H9 (cell line): ENCODE data around the gene FGF12. TPM values are rescaled to one million over a fixed set of nuclear protein-coding genes. Genes with fewer than 3 reads are reported as not detected.

Experiments
- DNase-seq: peaks from one replicate; pipeline ENCODE4 v3.0.0-alpha.2; 2017
- H2AFZ ChIP-seq: one replicate; pipeline ENCODE4 v1.6.1; 2013; ENCODE audit warnings: mild to moderate bottlenecking, low read length, control low read depth, moderate library complexity
- H2AK5ac ChIP-seq: 2 replicates; pipeline ENCODE4 v1.6.1; 2013; ENCODE audit warnings: low read length, control low read depth, mixed read lengths; ENCODE audit not compliant: insufficient read length
- H2BK120ac ChIP-seq: one replicate; pipeline ENCODE4 v1.6.1; 2013; ENCODE audit warnings: low read depth, mild to moderate bottlenecking, low read length, control low read depth, inconsistent platforms; ENCODE audit not compliant: poor library complexity, severe bottlenecking
- H2BK12ac ChIP-seq: 2 replicates; pipeline ENCODE4 v1.6.1; 2013; ENCODE audit warnings: low read length, control low read depth, mixed read lengths, low read depth; ENCODE audit not compliant: insufficient read length
- H2BK15ac ChIP-seq: 2 replicates; pipeline ENCODE4 v1.6.1; 2013; ENCODE audit warnings: low read depth, low read length, control low read depth
- H2BK20ac ChIP-seq: one replicate; pipeline ENCODE4 v1.6.1; 2013; ENCODE audit warnings: low read depth, mild to moderate bottlenecking, low read length, control low read depth, inconsistent platforms; ENCODE audit not compliant: poor library complexity, severe bottlenecking
- H2BK5ac ChIP-seq: 2 replicates; pipeline ENCODE4 v1.6.1; 2013; ENCODE audit warnings: low read length, control low read depth, mixed read lengths; ENCODE audit not compliant: insufficient read length
- H3K14ac ChIP-seq: 2 replicates; pipeline ENCODE4 v1.6.1; 2013; ENCODE audit warnings: low read length, control low read depth; ENCODE audit not compliant: insufficient read depth
- H3K18ac ChIP-seq: 2 replicates; pipeline ENCODE4 v1.6.1; 2013; ENCODE audit warnings: low read depth, mild to moderate bottlenecking, mixed read lengths, low read length, control low read depth; ENCODE audit not compliant: insufficient read length
- H3K23ac ChIP-seq: 2 replicates; pipeline ENCODE4 v1.6.1; 2013; ENCODE audit warnings: low read length, control low read depth, mixed read lengths, low read depth; ENCODE audit not compliant: insufficient read length
- H3K23me2 ChIP-seq: 2 replicates; pipeline ENCODE4 v1.6.1; 2013; ENCODE audit warnings: low read depth, mild to moderate bottlenecking, mixed read lengths, low read length, control low read depth; ENCODE audit not compliant: insufficient read length, poor library complexity, severe bottlenecking
- H3K27ac ChIP-seq: 2 replicates; pipeline ENCODE4 v1.5.1; 2013; ENCODE audit warnings: low read length, control low read depth, mixed read lengths, low read depth; ENCODE audit not compliant: insufficient read length
- H3K27me3 ChIP-seq: 2 replicates; pipeline ENCODE4 v1.6.1; 2013; ENCODE audit warnings: low read length, control low read depth, inconsistent platforms; ENCODE audit not compliant: insufficient read depth
- H3K4ac ChIP-seq: 2 replicates; pipeline ENCODE4 v1.6.1; 2013; ENCODE audit warnings: low read depth, mild to moderate bottlenecking, control low read depth, inconsistent platforms, low read length, moderate library complexity
- H3K4me1 ChIP-seq: 2 replicates; pipeline ENCODE4 v1.6.1; 2013; ENCODE audit warnings: low read length, control low read depth, inconsistent platforms; ENCODE audit not compliant: insufficient read depth
- H3K4me2 ChIP-seq: 2 replicates; pipeline ENCODE4 v1.6.1; 2013; ENCODE audit warnings: low read length, control low read depth, mixed read lengths; ENCODE audit not compliant: insufficient read length, insufficient read depth
- H3K56ac ChIP-seq: 2 replicates; pipeline ENCODE4 v1.6.1; 2013; ENCODE audit warnings: low read depth, mild to moderate bottlenecking, mixed read lengths, low read length, control low read depth; ENCODE audit not compliant: insufficient read length
- H3K79me1 ChIP-seq: 2 replicates; pipeline ENCODE4 v1.6.1; 2013; ENCODE audit warnings: low read depth, mild to moderate bottlenecking, moderate library complexity, low read length, control low read depth, inconsistent platforms; ENCODE audit not compliant: insufficient read depth, poor library complexity, severe bottlenecking
- H3K79me2 ChIP-seq: 2 replicates; pipeline ENCODE4 v1.6.1; 2013; ENCODE audit warnings: low read length, control low read depth, inconsistent platforms; ENCODE audit not compliant: insufficient read depth
- H3K9ac ChIP-seq: 2 replicates; pipeline ENCODE4 v1.6.1; 2013; ENCODE audit warnings: low read length, control low read depth, mixed read lengths; ENCODE audit not compliant: insufficient read length; ENCODE audit errors: extremely low read depth
- H3K9me3 ChIP-seq: one replicate; pipeline ENCODE4 v1.6.1; 2013; ENCODE audit warnings: low read depth, low read length, inconsistent platforms; ENCODE audit not compliant: control insufficient read depth
- H3T11ph ChIP-seq: one replicate; pipeline ENCODE4 v1.6.1; 2013; ENCODE audit warnings: mild to moderate bottlenecking, low read length, control low read depth, inconsistent platforms
- H4K20me1 ChIP-seq: one replicate; pipeline ENCODE4 v1.6.1; 2013; ENCODE audit not compliant: control insufficient read depth, insufficient read length, insufficient read depth
- H4K5ac ChIP-seq: 2 replicates; pipeline ENCODE4 v1.6.1; 2013; ENCODE audit warnings: low read depth, mild to moderate bottlenecking, mixed read lengths, low read length, control low read depth; ENCODE audit not compliant: insufficient read length
- H4K8ac ChIP-seq: replicated peaks from 2 replicates; pipeline ENCODE4 v1.6.1; 2013; ENCODE audit warnings: low read length, control low read depth, mixed read lengths, low read depth; ENCODE audit not compliant: insufficient read length
- H4K91ac ChIP-seq: 2 replicates; pipeline ENCODE4 v1.6.1; 2013; ENCODE audit warnings: low read depth, mild to moderate bottlenecking, moderate library complexity, mixed read lengths, low read length, control low read depth; ENCODE audit not compliant: insufficient read length
- H3K27ac Mint-ChIP-seq, 3 experiments: 2 replicates in 2 of 3; 3 replicates in 1 of 3; pipeline ENCODE4 v1.8.0; 2020 to 2021; ENCODE audit warnings: mixed read lengths in 3 of 3, mild to moderate bottlenecking in 1 of 3, moderate library complexity in 1 of 3
- H3K27me3 Mint-ChIP-seq: 2 replicates; pipeline ENCODE4 v1.8.0; 2021; ENCODE audit warnings: low read depth, mild to moderate bottlenecking, moderate library complexity, mixed read lengths
- H3K36me3 Mint-ChIP-seq, 3 experiments: 2 replicates in 2 of 3; 3 replicates in 1 of 3; pipeline ENCODE4 v1.8.0; 2020 to 2021; ENCODE audit warnings: low read depth in 3 of 3, mixed read lengths in 3 of 3; ENCODE audit not compliant: insufficient read depth in 1 of 3
- H3K4me1 Mint-ChIP-seq, 2 experiments: 2 replicates each; pipeline ENCODE4 v1.8.0; 2020; ENCODE audit warnings: mixed read lengths in 2 of 2
- H3K4me3 Mint-ChIP-seq, 2 experiments: 2 replicates in 1 of 2; 3 replicates in 1 of 2; pipeline ENCODE4 v1.8.0; 2020 to 2021; ENCODE audit warnings: mild to moderate bottlenecking in 2 of 2, mixed read lengths in 2 of 2, moderate library complexity in 1 of 2
- H3K9me3 Mint-ChIP-seq, 2 experiments: 2 replicates in 1 of 2; 3 replicates in 1 of 2; pipeline ENCODE4 v1.8.0; 2020; ENCODE audit warnings: mild to moderate bottlenecking in 2 of 2, mixed read lengths in 2 of 2, moderate library complexity in 1 of 2
- WGBS: extraction: QIAGEN DNeasy Blood & Tissue Kit; methylation state at CpG from one replicate; pipeline ENCODE4 v1.1.7; 2013; ENCODE audit warnings: missing lambda C conversion rate, low lambda C conversion rate, mixed read lengths; ENCODE audit not compliant: insufficient read length; ENCODE audit errors: extremely low coverage; 5-methylcytosine and 5-hydroxymethylcytosine counted together
- total RNA-seq: library from RNA; stranded (reverse); gene quantifications from 2 replicates; pipeline ENCODE4 v1.2.1, GENCODE V29; 2021
- TF ChIP-seq, protein P1 (sequence below): fragments of 200-600 bp; sonication (generic); conservative IDR thresholded peaks from 3 replicates; pipeline ENCODE4 v1.8.0; 2021; ENCODE audit warnings: antibody characterized with exemption, mild to moderate bottlenecking

Gene FGF12
- total RNA-seq, 1 experiment from 2014 or later = 5.6 TPM

DNA sequence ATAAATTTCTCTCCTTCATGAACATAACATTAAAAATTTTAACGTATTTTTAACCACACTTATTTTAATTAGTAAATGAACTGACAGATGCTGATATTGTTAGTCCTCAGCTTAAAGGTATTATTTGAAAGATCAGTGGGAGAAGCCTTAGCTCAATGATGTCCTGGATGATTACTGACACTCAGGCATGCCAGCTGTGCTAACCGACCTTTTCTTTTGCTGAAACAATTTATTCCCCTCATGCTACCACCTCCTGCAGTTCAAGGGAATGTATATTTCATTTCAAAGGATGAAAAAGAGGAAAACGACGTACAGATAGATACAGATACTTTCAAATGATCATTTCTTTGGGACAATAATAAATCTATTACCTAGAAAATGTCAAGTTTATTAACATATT lies 620.8 kb downstream of the FGF12 start:
- no peaks in the 10 kb centered on the region for H3K27me3 ChIP-seq
- H3K23ac ChIP-seq = no peak overlapping the region
- WGBS = no CpG with 5 or more reads among the region's 4 CpGs
- H4K5ac ChIP-seq = no peak overlapping the region
- H4K91ac ChIP-seq = no peak overlapping the region
- no peaks in the 10 kb centered on the region for H3K27me3 Mint-ChIP-seq
- no peak overlapping the region for H4K8ac ChIP-seq
- no peaks in the 10 kb centered on the region for H3K36me3 Mint-ChIP-seq
- no peak overlapping the region for H3K27ac ChIP-seq
- H2BK5ac ChIP-seq = no peak overlapping the region
- no peaks in the 10 kb centered on the region for H3K9me3 Mint-ChIP-seq
- no peaks in the 10 kb centered on the region for H4K20me1 ChIP-seq
- no peak overlapping the region for H3K18ac ChIP-seq
- TF ChIP-seq, protein P1, sequence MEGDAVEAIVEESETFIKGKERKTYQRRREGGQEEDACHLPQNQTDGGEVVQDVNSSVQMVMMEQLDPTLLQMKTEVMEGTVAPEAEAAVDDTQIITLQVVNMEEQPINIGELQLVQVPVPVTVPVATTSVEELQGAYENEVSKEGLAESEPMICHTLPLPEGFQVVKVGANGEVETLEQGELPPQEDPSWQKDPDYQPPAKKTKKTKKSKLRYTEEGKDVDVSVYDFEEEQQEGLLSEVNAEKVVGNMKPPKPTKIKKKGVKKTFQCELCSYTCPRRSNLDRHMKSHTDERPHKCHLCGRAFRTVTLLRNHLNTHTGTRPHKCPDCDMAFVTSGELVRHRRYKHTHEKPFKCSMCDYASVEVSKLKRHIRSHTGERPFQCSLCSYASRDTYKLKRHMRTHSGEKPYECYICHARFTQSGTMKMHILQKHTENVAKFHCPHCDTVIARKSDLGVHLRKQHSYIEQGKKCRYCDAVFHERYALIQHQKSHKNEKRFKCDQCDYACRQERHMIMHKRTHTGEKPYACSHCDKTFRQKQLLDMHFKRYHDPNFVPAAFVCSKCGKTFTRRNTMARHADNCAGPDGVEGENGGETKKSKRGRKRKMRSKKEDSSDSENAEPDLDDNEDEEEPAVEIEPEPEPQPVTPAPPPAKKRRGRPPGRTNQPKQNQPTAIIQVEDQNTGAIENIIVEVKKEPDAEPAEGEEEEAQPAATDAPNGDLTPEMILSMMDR = no peak
- no peak overlapping the region for H2AFZ ChIP-seq
- H2BK15ac ChIP-seq = no peak overlapping the region
- no peaks in the 10 kb centered on the region for H3K4me1 ChIP-seq
- no peak overlapping the region for H3K4me2 ChIP-seq
- DNase-seq = no peak
- H3K79me2 ChIP-seq = no peaks in the 10 kb centered on the region
- no peak overlapping the region for H3K9ac ChIP-seq
- no peak overlapping the region for H3K4ac ChIP-seq
- no peak overlapping the region for H3K14ac ChIP-seq
- H3K23me2 ChIP-seq = no peaks in the 10 kb centered on the region
- peaks cover 15% of the 10 kb centered on the region in 2 experiments for H3K4me1 Mint-ChIP-seq
- no peak overlapping the region for H3K4me3 Mint-ChIP-seq
- no peak overlapping the region for H2BK20ac ChIP-seq
- H3K27ac Mint-ChIP-seq = no peak overlapping the region
- H2BK120ac ChIP-seq = no peak overlapping the region
- no peak overlapping the region for H2AK5ac ChIP-seq
- H3K79me1 ChIP-seq = no peaks in the 10 kb centered on the region
- H2BK12ac ChIP-seq = no peak overlapping the region
- no peak overlapping the region for H3K56ac ChIP-seq
- no peaks in the 10 kb centered on the region for H3K9me3 ChIP-seq
- no peak overlapping the region for H3T11ph ChIP-seq
